Activated CD4-positive, alpha-beta T cell treated with anti-CD3 and anti-CD28 coated beads, Interleukin-2, amount 50 U/mL, for 24 hours (primary cell): ENCODE results near the gene ING4.

ENCODE experiments used
- DNase-seq, 2 donors: peaks; one replicate each; pipeline ENCODE4 v3.0.0-alpha.2; 2020; ENCODE audit warnings: low read depth in 1 of 2, low spot score in 1 of 2

The ING4 gene

GRCh38 chr12:6607751-6608591 is 54.9 kb downstream of the ING4 start:
- peak in 1 of 2 donors; percentile 55 for DNase-seq

GRCh38 chr12:6606331-6607131 is 56.4 kb downstream of the ING4 start:
- DNase-seq = peak; percentile 38 to 50

- no peak for DNase-seq
These were observed 57.2 kb downstream of the ING4 start for GRCh38 chr12:6605421-6606330.

- no peak for DNase-seq
These were observed 58.5 kb downstream of the ING4 start for GRCh38 chr12:6604259-6605029.

- no peak for DNase-seq
These were observed 59.8 kb downstream of the ING4 start for GRCh38 chr12:6603095-6603567.

GRCh38 chr12:6602526-6602925 is 60.4 kb downstream of the ING4 start:
- DNase-seq = no peak
